CD4-positive, alpha-beta T cell treated with Interleukin-21 for 1 hour (primary cell): ENCODE measurements around the gene HES3.

Experiments used
- DNase-seq: peaks from one replicate; pipeline ENCODE4 v3.0.0-alpha.2; 2020

Gene HES3

DNA sequence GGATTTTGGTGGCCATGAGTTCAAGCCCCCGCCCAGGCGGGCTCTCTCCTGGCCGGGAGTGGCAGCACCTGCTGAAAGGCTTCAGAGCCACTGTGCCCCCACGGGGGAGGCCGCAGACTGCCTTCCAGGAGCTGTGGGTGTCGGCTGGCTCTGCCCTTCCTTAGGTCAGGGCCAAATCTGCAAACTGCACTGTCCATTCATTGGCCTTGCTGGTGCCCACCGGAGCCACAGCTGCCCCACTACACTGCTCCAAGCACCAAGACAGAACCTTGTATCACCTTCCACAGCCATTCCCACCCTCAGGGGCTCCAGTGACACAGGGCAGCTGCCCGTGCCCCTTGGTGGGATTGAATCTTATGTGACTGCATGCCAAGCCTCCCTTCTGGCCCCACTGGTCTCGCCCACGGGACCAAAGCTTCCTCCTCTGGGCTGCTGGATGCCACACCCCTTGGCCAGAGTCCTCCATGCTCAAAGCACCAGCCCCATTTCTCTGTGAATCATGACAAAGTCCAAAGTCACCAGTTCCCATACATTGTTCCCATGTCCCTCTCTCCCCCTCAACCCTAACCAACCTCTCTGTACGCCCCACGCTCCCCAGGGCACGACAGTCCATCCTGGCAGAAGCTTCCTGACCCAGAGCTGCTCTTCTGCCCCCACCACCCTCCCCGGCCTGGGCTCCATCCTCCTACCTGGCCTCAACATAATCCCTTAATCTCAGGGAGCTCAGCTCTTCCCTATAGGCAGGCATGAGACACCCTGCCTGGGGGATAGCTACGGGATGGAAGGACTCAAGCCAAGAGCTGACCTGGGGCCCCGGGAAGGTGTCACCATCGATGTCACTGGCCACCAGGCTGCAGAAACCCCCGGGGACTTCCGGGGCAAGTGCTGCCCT lies 37.8 kb downstream of the HES3 start:
- DNase-seq: no peak

GRCh38 chr1:6282577-6283270 lies 38.7 kb downstream of the HES3 start:
- no peak for DNase-seq

- no peak for DNase-seq
Observed at GRCh38 chr1:6285336-6285735, 41.4 kb downstream of the HES3 start.

- DNase-seq: no peak
Observed at GRCh38 chr1:6286266-6286665, 42.3 kb downstream of the HES3 start.

GRCh38 chr1:6287029-6287428 lies 43.0 kb downstream of the HES3 start:
- no peak for DNase-seq

DNA sequence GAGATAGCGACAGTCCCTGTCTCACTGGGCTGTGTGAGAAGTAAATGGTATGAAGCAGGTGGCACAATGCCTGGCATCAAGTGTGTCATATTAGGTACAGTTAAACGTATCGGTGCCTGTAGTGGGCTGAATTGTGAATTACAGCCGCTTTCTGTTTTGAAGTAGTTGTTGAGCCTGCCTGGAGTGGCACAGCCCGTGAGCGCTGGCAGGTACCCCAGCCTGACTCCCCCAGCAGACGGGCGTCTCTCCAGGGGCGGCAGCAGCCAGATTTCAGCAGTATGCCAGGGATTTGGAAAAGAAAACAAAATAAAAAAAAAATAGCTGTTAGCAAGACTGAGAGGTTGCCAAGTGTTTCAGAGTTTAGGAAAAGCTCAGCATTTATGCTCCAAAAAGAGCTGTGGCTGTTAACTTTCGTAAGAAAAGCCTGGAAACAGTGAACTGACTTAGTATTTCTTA lies 43.5 kb downstream of the HES3 start:
- DNase-seq: no peak

DNA sequence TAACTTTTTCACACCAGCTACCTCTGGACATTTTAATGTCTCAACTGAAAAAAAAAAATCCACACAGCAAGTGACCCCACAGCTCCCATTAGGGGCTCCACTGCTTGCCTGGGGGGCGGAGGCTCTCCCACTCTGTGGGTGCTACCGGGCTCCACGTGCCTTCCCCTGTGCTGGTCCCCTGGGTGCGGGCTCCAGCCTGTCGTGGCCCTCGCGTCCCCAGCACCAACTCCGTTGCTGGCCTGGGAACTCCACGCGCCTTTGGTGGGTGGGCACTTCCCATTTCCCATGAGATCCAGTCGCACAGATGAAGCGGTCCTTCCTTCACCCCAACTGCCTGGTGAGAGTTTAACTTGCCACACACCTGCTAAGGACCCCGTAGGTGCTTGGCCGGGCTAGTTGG lies 44.0 kb downstream of the HES3 start:
- DNase-seq: no peak

GRCh38 chr1:6288665-6289064 lies 44.7 kb downstream of the HES3 start:
- DNase-seq: no peak

DNA sequence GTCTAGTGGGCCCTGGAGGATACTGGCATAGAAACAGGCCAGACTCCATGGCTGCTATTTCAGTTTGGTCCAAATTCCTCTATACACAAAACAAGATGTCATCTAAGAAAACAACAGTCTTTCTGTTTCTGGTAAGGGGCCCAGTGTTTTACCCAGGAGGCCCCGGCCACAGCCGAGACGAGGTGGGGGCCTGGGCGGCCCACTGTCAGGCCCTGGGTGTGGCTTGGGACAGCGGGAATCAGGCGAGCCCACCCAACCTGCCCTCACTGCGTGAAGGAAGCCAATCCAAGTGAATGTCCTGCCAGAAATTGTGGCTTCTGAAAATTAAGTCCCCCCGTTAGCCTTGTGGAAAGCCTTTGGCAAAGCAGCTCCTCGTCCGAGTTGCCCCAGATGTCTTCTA lies 48.1 kb downstream of the HES3 start:
- no peak for DNase-seq

GRCh38 chr1:6294080-6294889 lies 50.3 kb downstream of the HES3 start:
- DNase-seq: peak; percentile 27

DNA sequence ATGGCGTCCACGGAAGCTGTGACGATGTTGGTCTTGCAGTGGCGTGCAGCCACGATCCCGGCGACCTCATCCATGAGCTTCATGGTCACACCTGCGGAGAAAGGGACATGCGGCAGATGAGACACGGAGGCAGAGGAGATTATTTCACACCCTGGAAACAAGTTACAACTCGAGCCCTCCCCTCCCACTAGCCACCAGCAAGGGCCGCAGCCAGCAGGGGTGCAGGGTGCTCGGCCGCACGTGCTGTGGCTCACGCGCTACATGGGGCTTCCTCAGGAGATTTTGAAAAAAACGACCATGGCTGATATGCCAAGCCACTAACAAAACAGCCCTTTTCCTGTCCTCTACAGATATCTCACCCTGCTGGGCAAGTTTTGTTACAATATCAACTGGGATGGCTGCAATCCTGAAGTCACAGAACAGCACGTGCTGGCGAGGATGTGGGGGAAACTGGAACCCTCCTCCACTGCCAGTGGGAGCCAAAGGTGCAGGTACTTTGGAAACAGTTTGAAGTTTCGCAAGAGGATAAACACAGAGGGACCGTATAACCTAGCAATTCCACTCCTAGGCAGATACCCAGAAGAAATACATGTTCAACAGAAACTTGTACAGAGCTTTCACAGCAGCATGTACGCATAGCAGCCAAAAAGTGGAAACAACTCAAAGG lies 51.0 kb downstream of the HES3 start:
- DNase-seq: peak; percentile 17
